GM18861 (cell line): Measurements from ENCODE around the gene GNPDA1.

Experiments
- ATAC-seq: cut with Tn5 transposase; IDR thresholded peaks from one replicate; pipeline ENCODE4 v1.9.1; 2021; ENCODE audit not compliant: unreplicated experiment

The GNPDA1 gene

DNA sequence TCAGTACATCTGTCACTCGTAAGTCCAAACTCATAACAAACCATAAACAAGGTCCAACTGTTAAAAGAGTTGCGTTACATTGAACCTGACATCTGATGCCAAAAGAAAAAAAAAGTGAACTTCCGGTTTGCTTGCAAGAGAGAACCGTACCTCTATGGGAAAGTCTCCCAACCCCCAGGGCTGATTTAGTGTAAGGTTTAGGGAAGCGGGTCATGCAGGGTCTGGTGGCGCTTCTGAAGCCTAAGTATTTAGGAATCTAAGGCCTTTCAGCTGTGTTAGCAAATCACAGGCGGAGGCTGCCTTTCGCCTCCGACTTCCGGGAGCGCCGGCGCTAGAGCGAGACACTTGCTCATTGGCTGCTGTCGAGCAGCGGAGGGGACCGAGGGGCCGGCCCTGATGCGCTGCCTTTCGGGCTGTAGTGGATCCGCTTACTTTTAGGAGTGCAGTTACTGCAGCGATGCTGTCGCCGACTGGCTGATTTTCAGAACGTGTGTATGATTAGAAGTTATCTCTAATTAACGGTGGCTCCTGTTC is 12.0 kb upstream of the GNPDA1 start:
- peak; percentile 99 for ATAC-seq

DNA sequence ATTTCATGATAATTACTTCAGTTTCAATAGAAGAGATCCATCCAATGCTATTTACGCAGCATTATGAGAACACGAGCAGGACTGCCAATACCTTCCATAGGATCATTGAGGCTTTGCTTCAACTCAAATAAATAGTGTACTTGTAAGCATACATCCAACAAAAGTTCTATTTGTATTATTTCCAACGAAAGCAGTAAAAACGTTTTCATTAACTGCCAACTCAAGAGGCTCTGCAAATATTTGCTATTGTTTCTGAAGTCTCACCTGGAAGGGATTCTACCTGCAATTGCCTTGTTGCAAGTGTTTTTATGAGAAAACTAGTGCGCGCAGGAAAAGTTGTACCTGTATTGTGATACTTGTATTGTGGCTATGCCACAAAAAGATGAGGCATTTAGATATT is 11.0 kb upstream of the GNPDA1 start:
- ATAC-seq: no peak

DNA sequence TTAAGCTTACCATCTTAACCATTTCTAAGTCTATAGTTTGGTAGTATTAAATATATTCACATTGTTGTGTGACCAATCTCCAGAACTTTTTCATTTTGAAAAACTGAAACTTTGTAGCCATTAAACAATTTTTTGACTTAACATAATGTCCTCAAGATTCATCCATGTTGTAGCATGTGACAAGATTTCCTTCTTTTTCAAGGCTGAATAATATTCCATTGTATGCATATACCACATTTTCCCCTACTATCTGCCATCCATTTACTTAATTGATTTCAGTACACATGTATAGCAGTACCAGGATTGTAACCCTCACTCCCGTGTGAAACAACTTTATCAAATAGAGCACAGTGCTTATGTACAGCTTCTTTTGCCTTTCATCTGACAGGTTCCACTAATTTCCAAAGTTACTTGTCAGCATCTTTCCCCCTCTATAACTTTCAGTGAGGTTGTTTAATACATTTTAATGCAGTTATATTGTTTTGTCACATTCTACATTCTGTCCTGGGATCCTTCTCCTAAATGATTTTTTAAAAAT is 7.4 kb upstream of the GNPDA1 start:
- ATAC-seq: no peak

DNA sequence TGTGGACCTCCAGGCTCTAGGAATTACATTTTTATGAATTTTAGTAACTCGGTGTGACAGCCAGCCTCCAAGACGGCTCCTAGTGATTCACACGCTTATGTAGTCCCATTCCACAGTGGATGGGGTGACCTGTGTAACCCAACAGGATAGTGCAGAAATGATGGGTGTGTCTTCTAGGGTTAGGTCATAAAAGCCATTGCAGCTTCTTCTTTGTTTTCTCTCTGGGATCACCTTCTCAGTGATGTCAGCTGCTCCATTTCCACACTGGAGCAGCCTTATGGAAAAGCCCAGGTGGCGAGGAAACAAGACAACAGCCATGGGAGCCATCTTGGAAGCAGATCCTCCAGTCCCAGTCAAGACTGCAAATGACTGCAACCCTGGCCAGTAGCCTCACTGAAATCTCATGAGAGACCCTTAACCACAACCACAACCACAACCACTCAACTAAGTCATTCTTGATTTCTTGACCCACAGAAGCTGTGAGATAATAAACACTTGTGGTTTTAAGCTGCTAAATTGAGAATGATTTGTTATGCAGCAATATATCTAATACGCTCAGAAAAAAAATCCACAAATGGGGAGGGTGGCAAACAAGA is 5.1 kb upstream of the GNPDA1 start:
- ATAC-seq: peak; percentile 44

DNA sequence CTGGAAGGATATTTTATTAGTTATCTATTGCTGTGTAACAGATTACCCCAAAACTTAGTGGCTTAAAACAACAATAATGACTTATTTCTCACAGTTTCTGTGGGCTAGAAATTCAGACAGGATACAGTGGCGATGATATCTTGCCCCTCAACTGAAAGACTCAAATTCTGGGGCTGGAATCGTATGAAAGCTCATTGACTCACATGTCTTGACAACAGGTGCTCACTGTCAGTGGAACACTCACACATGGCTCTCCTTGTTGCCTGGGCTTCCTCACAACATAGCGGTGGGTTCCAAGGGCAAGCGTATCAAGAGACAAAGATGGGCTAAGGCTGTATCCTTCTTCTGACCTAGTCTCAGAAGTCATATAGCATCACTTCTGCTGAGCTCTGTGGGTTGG is 3.7 kb upstream of the GNPDA1 start:
- peak; percentile 26 for ATAC-seq

DNA sequence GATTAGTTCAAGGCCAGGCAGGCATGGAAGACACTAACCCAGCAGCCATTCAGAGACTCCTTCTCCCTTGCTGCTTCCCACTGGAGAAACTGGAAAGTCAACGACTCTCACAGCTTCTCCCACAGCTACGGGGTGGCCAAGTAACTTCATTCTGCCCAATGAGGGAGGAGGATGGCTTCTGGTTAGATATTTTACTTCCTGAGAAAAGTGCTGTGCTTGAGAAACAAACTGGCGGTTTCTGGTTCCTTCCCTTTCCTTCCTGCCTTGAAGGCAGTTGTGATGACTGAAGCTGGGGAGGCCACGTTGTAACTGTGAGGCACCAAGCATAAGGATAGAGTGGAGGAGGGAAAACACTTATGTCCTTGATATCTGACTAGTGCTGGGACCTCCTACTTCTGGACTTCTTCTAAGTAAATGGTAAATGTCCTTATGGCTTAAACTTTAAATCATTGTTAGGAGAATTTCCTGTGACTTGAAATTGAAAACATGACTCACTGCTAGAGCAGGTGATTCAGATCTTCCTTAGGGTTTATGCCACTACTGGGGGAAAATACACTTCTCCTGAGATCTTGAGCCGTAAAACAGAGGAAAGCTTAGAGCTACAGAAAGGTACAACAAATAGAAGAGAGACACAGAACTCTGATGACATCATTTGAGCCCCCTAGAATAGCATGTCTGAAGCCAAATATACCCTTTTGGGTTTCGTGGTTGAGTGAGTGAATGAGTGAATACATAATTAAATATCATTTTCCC is 3.1 kb upstream of the GNPDA1 start:
- peak; percentile 31 for ATAC-seq

DNA sequence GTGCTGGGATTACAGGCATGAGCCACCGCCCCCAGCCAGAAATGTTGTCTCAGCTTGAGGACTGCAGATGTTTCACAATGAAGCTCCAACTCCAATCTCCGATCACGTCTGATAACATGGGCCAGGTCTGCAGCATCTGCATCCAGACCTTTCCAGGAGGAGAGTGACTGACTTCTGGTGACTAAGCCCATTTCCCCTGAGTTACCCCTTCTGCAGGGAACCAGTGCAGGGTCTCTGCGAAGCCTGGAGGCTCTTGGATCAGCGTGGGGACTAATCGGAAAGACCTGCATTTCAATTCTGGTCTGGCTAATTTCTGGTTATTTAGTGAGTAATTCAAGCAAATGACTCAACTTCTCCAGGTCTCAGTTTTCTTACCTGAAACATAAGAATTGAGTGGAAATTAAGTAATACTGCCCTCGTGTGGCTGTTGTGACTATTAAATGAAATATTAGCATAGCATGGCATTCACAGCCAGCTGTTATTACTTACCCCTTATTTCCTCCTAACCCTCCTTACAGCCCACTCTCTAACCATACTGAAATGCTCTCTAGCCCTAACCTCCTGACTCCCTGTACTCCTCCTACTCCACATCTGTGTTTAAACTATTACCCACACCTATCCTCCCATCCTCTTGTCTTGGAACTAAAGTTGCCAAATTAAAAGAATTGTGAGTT is 2.2 kb upstream of the GNPDA1 start:
- peak; percentile 25 for ATAC-seq

DNA sequence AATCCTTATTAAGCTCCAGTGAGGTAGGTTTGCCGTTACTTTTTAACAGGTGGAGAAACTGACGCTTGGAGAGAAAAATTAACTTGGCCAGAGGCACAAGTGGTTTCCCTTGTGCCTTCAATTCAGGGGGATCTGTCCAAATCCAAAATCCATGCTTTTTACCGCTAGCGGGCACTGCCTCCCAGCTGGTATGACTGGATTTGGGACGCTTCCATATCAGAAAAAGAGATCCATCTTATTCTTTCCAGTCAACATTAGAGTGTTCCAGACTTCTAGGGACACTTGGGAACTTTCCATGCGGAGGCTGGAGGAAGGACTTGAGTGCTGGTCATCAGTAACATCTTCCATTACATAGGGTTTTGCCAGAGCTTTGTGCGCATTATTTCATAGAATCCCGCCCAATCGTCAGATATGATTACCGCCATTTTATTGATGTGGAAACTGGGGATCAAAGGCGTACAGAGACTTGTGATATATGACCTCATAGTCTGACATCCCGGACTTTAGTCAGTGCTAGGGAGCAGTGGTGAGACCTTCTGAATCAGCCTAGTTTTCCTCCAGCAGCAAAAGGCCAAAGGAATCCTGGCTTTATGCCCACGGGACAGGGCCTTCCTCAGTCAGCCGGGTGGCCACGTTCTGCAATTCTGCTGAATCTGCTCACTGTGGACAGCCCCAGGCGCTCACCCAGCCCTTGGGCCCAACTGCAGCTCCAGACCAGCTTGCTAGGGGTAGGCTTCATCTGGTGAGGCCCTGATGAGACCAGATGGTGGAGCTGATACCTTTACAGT is 1.1 kb upstream of the GNPDA1 start:
- no peak for ATAC-seq

DNA sequence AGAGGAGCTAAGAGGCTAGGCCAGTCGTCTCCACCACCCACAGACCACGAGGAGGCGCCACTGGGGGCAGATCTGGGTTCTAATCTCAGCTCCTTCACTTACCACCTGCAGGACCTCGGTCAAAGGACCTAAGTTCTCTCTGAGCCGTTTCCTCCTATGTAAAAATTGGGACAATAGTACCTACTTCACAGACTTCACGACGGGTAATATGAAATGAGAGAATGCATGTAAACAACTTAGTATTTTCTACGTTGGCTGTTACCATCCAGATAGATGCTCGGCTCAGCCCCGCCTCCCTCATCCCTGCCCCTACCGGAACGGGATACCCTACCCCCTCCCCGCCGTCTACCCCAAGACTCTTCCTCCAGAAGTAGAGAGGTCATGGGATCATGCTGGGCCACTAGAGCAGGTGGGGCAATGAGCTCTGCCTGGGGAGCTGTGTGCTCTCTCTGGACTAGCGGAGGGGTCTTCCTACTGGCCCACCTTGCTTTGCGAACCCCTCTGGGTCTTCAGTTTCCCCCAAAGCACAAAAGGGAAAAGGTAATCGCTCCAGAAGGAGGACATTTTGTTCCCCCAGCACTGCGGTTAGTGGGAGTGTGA is 541 bp downstream of the GNPDA1 start:
- ATAC-seq: no peak

DNA sequence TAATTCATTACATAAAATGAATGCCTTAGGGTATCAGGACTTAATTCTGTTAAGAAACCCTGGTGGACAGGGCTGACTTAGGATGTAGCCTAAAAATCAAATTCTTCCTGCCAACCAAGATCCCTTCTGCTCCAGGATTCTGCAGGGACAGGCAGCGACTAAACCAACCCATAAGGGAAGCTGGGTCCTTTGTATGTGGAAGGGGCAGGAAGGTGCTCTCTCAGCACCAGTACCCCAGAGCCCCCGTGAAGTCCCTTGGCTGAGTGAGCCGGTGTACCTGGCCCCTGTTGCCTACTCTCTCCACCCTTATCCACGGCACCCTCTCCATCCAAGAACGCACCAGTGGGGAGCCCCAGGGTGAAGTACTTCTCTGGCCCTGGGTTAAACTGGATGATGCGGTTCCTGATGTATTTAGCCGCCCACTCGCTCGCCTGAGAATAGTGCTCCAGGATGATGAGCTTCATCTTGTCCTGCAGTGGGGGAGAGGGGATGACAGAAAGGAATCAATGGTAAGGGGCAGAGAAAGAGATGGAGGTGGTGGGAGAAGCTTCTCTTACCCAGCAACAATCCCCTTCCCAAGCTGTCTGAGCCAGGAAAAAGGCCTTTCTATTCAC is 1.1 kb downstream of the GNPDA1 start:
- no peak for ATAC-seq

DNA sequence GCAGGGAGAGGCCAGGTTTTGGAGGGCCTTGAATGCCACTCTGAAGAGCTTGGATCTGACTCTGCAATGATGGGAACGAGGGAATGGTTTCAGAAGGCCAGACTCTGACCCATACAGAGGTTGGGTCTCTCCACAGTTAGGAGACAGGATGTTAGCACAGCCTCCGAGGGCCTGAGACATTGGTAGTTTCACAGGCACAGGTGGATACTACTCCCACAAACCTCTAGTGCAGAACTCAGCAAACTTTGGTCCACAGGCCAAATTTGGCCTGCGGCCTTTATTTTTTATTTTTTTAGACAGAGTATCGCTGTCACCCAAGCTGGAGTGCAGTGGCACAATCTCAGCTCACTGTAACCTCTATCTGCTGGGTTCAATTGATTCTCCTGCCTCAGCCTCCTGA is 2.9 kb downstream of the GNPDA1 start:
- no peak for ATAC-seq

DNA sequence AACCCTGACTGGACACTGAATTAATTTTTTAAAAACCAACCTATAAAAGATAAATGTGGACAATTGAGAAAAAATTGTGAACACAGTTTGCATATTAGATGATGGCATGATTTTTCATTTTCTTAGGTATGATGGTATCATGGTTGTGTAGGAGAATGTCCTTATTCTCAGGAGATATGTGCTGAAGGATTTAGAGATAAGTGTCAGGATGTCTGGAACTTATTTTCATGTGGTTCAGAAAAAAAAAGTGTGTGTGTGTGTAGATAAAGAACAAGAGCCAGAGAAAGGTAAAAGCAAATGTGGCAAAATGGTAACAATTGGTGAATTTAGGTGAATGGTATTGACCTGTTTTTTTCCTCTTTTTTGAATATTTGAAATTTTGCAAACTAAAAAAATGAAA is 4.0 kb downstream of the GNPDA1 start:
- no peak for ATAC-seq

DNA sequence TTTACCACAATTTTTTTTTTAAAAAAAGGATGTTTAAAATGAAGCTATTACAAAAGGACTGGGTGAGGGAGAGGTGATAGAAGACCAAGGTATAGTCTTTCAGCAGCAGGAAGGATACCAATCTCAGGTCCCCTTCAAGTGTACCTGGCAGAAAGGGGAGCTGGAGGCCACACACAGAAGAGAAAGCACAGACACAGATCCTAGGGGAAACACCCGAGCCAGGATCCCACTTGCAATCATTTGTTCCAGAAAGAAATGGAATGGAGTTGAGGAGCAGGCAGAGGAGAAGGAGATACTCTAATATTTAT is 5.6 kb downstream of the GNPDA1 start:
- ATAC-seq: no peak

DNA sequence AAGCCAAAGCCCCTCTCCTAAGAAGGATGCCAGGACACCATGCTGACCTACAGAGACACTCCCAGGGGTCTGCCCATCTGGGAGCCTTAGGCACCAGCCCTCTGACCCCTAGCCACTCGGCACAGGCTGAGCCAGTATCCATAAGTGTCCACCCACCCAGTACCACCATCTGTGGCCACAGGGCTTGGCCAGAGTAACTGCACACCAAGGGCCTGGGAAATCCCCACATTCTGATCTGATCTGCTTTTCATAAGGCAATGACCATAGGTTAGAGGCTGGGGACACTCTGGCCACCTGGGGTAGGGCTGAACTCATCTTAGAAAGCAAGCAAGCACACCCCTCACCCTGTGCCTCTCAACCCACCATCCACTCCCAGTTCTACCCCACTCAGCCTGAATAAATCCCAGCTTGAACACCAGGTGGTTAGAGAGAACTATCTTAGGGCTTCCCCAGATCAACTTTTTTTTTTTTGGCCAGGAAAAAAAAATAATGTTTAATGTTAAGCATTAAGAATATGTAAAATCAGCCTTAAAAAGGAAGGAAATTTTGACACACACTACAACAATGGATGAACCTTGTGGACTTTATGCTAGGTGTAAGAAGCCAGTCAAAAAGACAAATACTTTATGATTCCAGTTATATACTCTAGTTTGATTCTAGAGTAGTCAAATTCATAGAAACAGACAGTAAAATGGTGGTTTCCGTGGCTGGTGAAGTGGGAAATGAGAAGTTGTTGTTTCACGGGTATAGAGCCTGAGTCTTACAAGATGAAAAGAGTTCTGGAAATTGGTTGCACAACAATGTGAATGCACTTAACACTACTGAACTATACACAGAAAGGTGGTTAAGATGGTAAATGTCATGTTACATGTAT is 6.2 kb downstream of the GNPDA1 start:
- ATAC-seq: no peak

DNA sequence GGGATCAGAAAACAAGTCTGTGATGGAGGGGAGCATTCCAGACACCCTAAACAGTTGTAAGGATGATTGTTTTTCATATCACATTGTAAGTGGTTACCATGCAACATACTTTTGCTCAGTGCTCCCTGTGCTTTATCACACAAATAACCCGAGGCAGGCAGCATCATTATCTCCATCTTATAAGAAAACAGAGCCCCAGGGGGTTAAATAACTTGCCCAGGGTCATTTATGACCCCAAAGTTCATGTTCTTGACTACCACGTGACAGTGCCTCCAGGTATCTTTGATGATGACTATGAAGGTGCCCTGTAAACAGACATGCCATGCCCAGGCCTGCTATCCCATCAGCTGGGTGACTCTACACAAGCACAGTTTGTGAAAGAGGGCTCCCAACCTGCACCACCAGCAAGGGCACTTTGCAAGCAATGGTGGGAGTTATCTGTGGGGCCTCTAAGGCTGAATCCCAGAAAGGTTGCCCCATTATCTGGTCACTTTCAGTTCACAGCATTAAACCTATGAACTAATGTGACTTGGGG is 9.5 kb downstream of the GNPDA1 start:
- ATAC-seq: no peak

DNA sequence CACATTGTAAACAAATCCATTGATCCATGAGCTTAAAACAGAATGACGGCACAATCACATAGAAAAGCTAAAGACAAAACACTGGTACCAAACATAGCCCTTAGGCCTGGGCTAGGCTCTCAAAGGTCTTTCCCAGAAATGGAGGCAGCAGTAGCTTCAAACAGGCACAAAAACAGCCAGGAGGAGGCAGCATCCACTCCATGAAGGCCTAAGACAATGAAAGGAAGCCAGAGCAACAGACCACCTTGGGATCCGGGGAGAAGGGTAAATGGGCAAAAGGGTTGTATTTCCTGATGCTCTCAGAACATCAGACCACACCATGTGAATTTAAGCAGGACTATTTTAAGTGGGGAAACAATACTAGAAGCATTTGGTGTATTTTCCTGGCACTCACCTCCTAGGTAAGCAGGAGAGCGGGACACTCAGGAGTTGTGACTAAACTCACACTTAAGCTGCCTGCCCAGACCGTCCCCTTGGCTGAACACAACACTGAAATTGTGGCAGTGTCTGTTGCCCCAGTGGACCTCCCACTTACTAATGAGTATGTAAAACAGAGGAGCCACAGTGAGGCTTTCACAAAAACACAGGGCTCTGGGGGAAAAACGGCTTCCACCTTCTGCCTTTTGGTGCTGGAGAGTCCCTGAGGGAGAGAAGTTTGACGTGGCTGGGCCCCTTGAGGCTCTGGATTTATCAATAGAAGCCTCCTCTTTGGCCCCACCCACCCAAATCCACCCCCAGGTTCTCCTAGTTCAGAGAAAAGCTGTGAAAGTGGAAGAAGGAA is 11.9 kb downstream of the GNPDA1 start:
- ATAC-seq: no peak

DNA sequence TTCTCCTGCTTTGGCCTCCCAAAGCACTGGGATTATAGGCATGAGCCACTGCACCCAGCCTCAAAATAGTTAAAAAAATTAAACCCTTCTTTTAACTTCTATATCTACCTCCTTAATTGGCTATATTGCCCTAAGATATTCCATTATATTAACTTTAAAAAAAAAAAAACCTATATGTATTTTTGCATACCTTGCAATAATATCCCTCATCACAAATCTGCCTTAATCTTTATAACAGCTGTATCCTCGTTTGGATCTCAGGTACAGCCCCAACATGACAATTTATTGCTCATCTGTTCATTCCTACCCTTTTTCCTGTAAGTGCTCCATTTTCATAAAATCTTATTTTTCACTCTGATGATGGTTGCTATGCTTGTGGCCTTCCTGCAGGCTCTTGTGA is 12.7 kb downstream of the GNPDA1 start:
- no peak for ATAC-seq

DNA sequence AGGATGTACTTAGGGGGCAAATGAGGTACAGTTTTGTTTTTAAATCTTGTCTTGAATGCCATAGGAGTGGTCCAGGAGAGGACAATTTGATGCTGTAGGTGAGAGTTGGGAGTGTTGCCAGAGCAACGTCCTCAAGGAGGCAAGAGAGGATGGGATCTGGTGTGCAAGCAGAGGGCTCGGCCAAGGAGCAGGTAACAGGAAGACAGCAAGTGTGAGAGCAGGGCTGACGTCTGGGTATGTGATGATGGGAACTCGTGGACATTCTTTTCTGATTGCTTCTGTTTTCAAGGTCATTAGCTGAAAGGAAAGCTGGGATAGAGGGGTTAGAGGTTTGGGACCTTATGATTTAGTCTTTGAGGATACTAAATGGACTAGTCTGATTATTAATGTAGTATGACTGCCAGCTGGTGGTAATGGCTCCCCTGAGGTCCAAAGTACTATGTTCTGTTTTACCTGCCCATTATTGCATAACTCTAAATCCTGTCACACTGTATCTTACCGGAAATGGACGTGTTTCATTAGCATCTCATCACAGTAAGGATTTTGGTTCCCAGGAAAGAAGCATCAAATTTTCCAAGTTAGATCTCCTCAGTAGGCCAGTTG is 15.4 kb downstream of the GNPDA1 start:
- no peak for ATAC-seq
